K562 (cell line): Measurements from ENCODE around the gene MPDZ. TPM values are rescaled to one million over a fixed set of nuclear protein-coding genes. Genes with fewer than 3 reads are reported as not detected.

Experiments used
- ATAC-seq: fragments of 200-7000 bp; cut with Tn5 transposase; 3 replicates; pipeline ENCODE4 v1.9.1; 2020; ENCODE audit warnings: moderate library complexity
- BruUV-seq: library from RNA; stranded (reverse); fragments of 400-500 nt; replicated peaks from 2 replicates; lab custom pipeline; 2021; lab: Mats Ljungman, UMichigan
- CTCF ChIA-PET: fragments of 300-600 bp; formaldehyde crosslinking; extraction: SDS; loops from one replicate; lab custom pipeline; 2021; ENCODE audit warnings: low intra/inter-chr PET ratio; lab: Yijun Ruan, JAX
- POLR2A ChIA-PET: fragments of 300-600, 350-650 bp; sonication (Branson Sonifier 250); formaldehyde crosslinking; extraction: SDS; loops from one replicate; lab custom pipeline; 2021; ENCODE audit warnings: antibody characterized with exemption, inconsistent platforms; lab: Yijun Ruan, JAX
- DNase-seq, 4 experiments: peaks; one replicate each; pipeline versions ENCODE4 v3.0.0 to v3.0.0-alpha.2; 2011 to 2018; ENCODE audit warnings: low spot score in 3 of 4, mixed read lengths in 3 of 4; ENCODE audit errors: extremely low read depth in 1 of 4
- FAIRE-seq: peaks from 2 replicates; lab custom pipeline; 2011; peaks lifted over from hg19 to GRCh38; lab: Jason Lieb, UNC
- H2AFZ ChIP-seq: 2 replicates; pipeline ENCODE4 v1.6.0; 2011; ENCODE audit warnings: low read depth, low read length, control low read depth, inconsistent platforms
- H3K27ac ChIP-seq: fragments of 200-600 bp; 3 replicates; pipeline ENCODE4 v1.8.0; 2011; ENCODE audit warnings: low read depth, mild to moderate bottlenecking, control low read depth, inconsistent platforms, low read length, moderate library complexity, mixed read lengths; ENCODE audit errors: extremely low read depth
- H3K27me3 ChIP-seq, 2 experiments: fragments of 300-600 bp in 1 of 2; 2 replicates in 1 of 2; 3 replicates in 1 of 2; pipeline versions ENCODE4 v1.6.0 to v1.8.0; 2011; ENCODE audit warnings: inconsistent platforms in 2 of 2, low read length in 2 of 2, mild to moderate bottlenecking in 1 of 2, mixed read lengths in 1 of 2, moderate library complexity in 1 of 2; ENCODE audit not compliant: control insufficient read depth in 2 of 2, insufficient read depth in 2 of 2
- H3K36me3 ChIP-seq: fragments of 300-600 bp; 3 replicates; pipeline ENCODE4 v1.8.0; 2011; ENCODE audit warnings: mild to moderate bottlenecking, low read length, inconsistent platforms; ENCODE audit not compliant: control insufficient read depth, insufficient read depth
- H3K4me1 ChIP-seq, 2 experiments: fragments of 200-600 bp in 1 of 2; replicated peaks in 1 of 2; 2 replicates in 1 of 2; 3 replicates in 1 of 2; pipeline versions ENCODE4 v1.5.1 to v1.8.0; 2011; ENCODE audit warnings: inconsistent platforms in 2 of 2, low read length in 2 of 2, mild to moderate bottlenecking in 1 of 2, mixed read lengths in 1 of 2, moderate library complexity in 1 of 2; ENCODE audit not compliant: control insufficient read depth in 2 of 2, insufficient read depth in 2 of 2
- H3K4me2 ChIP-seq: 2 replicates; pipeline ENCODE4 v1.6.1; 2011; ENCODE audit warnings: low read length, control low read depth, inconsistent platforms, mixed read lengths; ENCODE audit not compliant: insufficient read depth
- H3K4me3 ChIP-seq: fragments of 200-600 bp; sonication (generic), shearing (Covaris generic); 2 replicates; pipeline ENCODE4 v1.5.1; 2016; ENCODE audit warnings: control low read depth, inconsistent platforms
- H3K79me2 ChIP-seq: fragments of 200-600 bp; 3 replicates; pipeline ENCODE4 v1.8.0; 2011; ENCODE audit warnings: low read length, inconsistent platforms; ENCODE audit not compliant: control insufficient read depth, insufficient read depth
- H3K9ac ChIP-seq, 2 experiments: 2 replicates each; pipeline versions ENCODE4 v1.6.0 to v1.6.1; 2011; ENCODE audit warnings: low read depth in 2 of 2, low read length in 2 of 2, control low read depth in 1 of 2, inconsistent platforms in 1 of 2, mild to moderate bottlenecking in 1 of 2, mixed read lengths in 1 of 2; ENCODE audit not compliant: insufficient read depth in 1 of 2
- H3K9me1 ChIP-seq: one replicate; pipeline ENCODE4 v1.6.0; 2011; ENCODE audit warnings: inconsistent platforms, mild to moderate bottlenecking, low read length, moderate library complexity; ENCODE audit not compliant: control insufficient read depth, insufficient read depth
- H3K9me3 ChIP-seq: replicated peaks from 2 replicates; pipeline ENCODE4 v1.5.1; 2011; ENCODE audit warnings: low read depth, low read length, inconsistent platforms; ENCODE audit not compliant: control insufficient read depth, insufficient read depth
- H4K20me1 ChIP-seq: replicated peaks from 2 replicates; pipeline ENCODE4 v1.6.1; 2011; ENCODE audit warnings: low read length, inconsistent platforms, mixed read lengths; ENCODE audit not compliant: control insufficient read depth, insufficient read depth
- DMBX1 ChIP-seq: fragments of 250-450 bp; sonication (Bioruptor Pico); IDR thresholded peaks from 2 replicates; pipeline ENCODE4 v1.8.0; 2022; ENCODE audit warnings: inconsistent platforms, mild to moderate bottlenecking, moderate library complexity, borderline replicate concordance
- PBX2 ChIP-seq, 2 experiments: IDR thresholded peaks in 1 of 2; conservative IDR thresholded peaks in 1 of 2; 2 replicates each; pipeline ENCODE4 v1.6.1; 2016; ENCODE audit warnings: low read depth in 2 of 2, mild to moderate bottlenecking in 1 of 2, missing compliant biosample characterization in 1 of 2, missing genetic modification characterization in 1 of 2, moderate library complexity in 1 of 2
- SP1 ChIP-seq: sonication (generic); formaldehyde crosslinking; IDR thresholded peaks from 2 replicates; pipeline ENCODE4 v1.8.1; 2022; ENCODE audit warnings: mild to moderate bottlenecking, missing genetic modification reagents
- ZNF124 ChIP-seq: sonication (generic); formaldehyde crosslinking; IDR thresholded peaks from 2 replicates; pipeline ENCODE4 v1.8.1; 2022; ENCODE audit warnings: missing genetic modification reagents
- WGBS: fragments of 100-300 bp; shearing (Covaris generic); methylation state at CpG from one replicate; pipeline ENCODE4 v1.1.6; 2016; ENCODE audit warnings: low coverage, mixed read lengths; ENCODE audit not compliant: insufficient coverage; ENCODE audit errors: missing lambda C conversion rate; 5-methylcytosine and 5-hydroxymethylcytosine counted together
- in situ Hi-C: fragments of 300-500 bp; cut with MboI; formaldehyde crosslinking; loops from 4 replicates; pipeline ENCODE4 v1.15.0; 2018; ENCODE audit warnings: inconsistent platforms, mixed read lengths
- intact Hi-C: fragments of 100-400 bp; cut with micrococcal nuclease; formaldehyde crosslinking; loops from 2 replicates; pipeline ENCODE4 v1.14.2; 2022
- polyA plus RNA-seq, 8 experiments: library from polyadenylated mRNA; depleted of rRNA in 4 of 8; stranded (reverse) in 5 of 8; unstranded in 3 of 8; fragments of >200 nt; fragmentation: Nextera tagmentation in 2 of 8; fragmentation: Illumina TruSeq in 1 of 8; extraction: Ambion mirVana in 2 of 8; extraction: Trizol in 1 of 8; gene quantifications; 2 replicates each; pipeline versions ENCODE4 v1.2.1 to v1.2.3, GENCODE V29; 2011 to 2014; ENCODE audit warnings: inconsistent platforms in 1 of 8, missing spikeins in 1 of 8
- total RNA-seq, 7 experiments: library from RNA; depleted of rRNA in 6 of 7; stranded (reverse); fragments of >200 nt in 6 of 7; fragmentation: Illumina TruSeq in 2 of 7; extraction: Trizol in 2 of 7; gene quantifications; 2 replicates each; pipeline versions ENCODE4 v1.2.1 to v1.2.3, GENCODE V29; 2011 to 2021; ENCODE audit warnings: low replicate concordance in 1 of 7

Gene MPDZ
- total and polyA plus RNA-seq, 9 of the 15 experiments (the other 6 are each of a cell fraction or from before 2014, with no cell fraction given): 3.9 to 13.2 (median 5.7) TPM

GRCh38 chr9:13296972-13297371, 17.5 kb upstream of the MPDZ start:
- H3K9me1 ChIP-seq: no peaks in the 10 kb centered on the region
- H4K20me1 ChIP-seq: no peaks in the 10 kb centered on the region
- ChIA-PET POLR2A (no interaction called here), CTCF (no interaction called here)
- H3K4me2 ChIP-seq: no peak overlapping the region
- no peaks in the 10 kb centered on the region for H3K36me3 ChIP-seq
- in situ Hi-C loops (no loop called here), intact Hi-C loops (no loop called here)
- no peaks in the 10 kb centered on the region for H3K9me3 ChIP-seq
- no peak for FAIRE-seq
- no peak overlapping the region for H2AFZ ChIP-seq
- no peaks in the 10 kb centered on the region for H3K79me2 ChIP-seq
- 0% methylated on average over 1 of the region's 1 CpG for WGBS
- no peak overlapping the region for H3K4me3 ChIP-seq
- no TSS peak for BruUV-seq
- H3K9ac ChIP-seq: no peak overlapping the region
- no peak overlapping the region for H3K27ac ChIP-seq
- H3K27me3 ChIP-seq: no peaks in the 10 kb centered on the region
- DNase-seq: no peak
- no peak for ATAC-seq
- TF ChIP-seq ZNF124: peak; percentile 76; the same call in 1 of the 2 replicates
- no peak for TF ChIP-seq DMBX1 (CRISPR knock-in tag)
- H3K4me1 ChIP-seq: no peaks in the 10 kb centered on the region

GRCh38 chr9:13295556-13295955, 16.1 kb upstream of the MPDZ start:
- POLR2A ChIA-PET: no interaction called here
- TF ChIP-seq PBX2 (CRISPR knock-in tag; IDR thresholded peaks at IDR 0.05; ENCODE audit: low read depth): no peak
- peak; percentile 46 for TF ChIP-seq PBX2 (tag; conservative IDR thresholded peaks at IDR 0.05; ENCODE audit: low read depth)
- TF ChIP-seq SP1 (CRISPR knock-in tag): no peak
- no peaks in the 10 kb centered on the region for H3K4me1 ChIP-seq
- H3K36me3 ChIP-seq: no peaks in the 10 kb centered on the region
- H3K4me2 ChIP-seq: no peak overlapping the region
- no peaks in the 10 kb centered on the region for H3K9me3 ChIP-seq
- 9% methylated on average over 1 of the region's 1 CpG for WGBS
- H3K79me2 ChIP-seq: no peaks in the 10 kb centered on the region
- in situ Hi-C loops (no loop called here), intact Hi-C loops (no loop called here)
- H3K27me3 ChIP-seq: no peaks in the 10 kb centered on the region
- CTCF ChIA-PET: no interaction called here
- DNase-seq (no peak), ATAC-seq (no peak), FAIRE-seq (no peak)
- BruUV-seq: no TSS peak
- H2AFZ ChIP-seq: no peak overlapping the region
- no peak overlapping the region for H3K4me3 ChIP-seq
- H4K20me1 ChIP-seq: no peaks in the 10 kb centered on the region
- no peak overlapping the region for H3K9ac ChIP-seq
- H3K9me1 ChIP-seq: no peaks in the 10 kb centered on the region
- no peak overlapping the region for H3K27ac ChIP-seq
